Astrocyte of the spinal cord (primary cell): ENCODE results near the gene MXRA7.

Source experiments
- DNase-seq: peaks from one replicate; pipeline ENCODE4 v3.0.0; 2011; ENCODE audit warnings: low read depth, low spot score
- H3K4me3 ChIP-seq: 2 replicates; pipeline ENCODE4 v1.5.1; 2011; ENCODE audit warnings: low read depth, mild to moderate bottlenecking, low read length, moderate library complexity
- in situ Hi-C: cut with HindIII; loops from 2 replicates; pipeline ENCODE4 v1.10.0; 2017; ENCODE audit warnings: low sequenced_read_pairs
- TF ChIP-seq, protein P1 (sequence below): IDR thresholded peaks from 2 replicates; pipeline ENCODE4 v1.5.1; 2012; ENCODE audit warnings: low read depth, mild to moderate bottlenecking, low read length, inconsistent platforms

The MXRA7 gene

DNA sequence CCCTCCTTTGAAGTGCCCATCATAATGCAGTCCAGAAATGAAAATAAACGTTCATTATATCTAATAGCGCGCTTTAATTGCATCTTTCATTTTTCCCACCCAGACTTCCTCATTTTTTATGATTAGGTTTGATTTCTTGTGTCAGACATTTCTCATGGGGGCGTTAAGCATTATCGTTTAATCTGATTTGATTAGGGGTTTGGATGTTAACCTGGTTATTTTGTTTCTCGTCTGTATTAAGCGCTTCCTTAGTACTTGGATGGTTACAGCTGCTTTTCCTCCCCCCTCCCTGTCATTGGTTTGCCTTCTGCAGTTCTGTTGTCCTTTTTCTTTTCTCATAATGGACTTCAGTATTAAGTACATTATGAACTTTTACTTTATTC lies 27.7 kb upstream of the MXRA7 start:
- in situ Hi-C loops: no loop called here
- H3K4me3 ChIP-seq: peak overlapping the region; percentile 92
- TF ChIP-seq, protein P1, sequence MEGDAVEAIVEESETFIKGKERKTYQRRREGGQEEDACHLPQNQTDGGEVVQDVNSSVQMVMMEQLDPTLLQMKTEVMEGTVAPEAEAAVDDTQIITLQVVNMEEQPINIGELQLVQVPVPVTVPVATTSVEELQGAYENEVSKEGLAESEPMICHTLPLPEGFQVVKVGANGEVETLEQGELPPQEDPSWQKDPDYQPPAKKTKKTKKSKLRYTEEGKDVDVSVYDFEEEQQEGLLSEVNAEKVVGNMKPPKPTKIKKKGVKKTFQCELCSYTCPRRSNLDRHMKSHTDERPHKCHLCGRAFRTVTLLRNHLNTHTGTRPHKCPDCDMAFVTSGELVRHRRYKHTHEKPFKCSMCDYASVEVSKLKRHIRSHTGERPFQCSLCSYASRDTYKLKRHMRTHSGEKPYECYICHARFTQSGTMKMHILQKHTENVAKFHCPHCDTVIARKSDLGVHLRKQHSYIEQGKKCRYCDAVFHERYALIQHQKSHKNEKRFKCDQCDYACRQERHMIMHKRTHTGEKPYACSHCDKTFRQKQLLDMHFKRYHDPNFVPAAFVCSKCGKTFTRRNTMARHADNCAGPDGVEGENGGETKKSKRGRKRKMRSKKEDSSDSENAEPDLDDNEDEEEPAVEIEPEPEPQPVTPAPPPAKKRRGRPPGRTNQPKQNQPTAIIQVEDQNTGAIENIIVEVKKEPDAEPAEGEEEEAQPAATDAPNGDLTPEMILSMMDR: no peak
- DNase-seq: no peak

GRCh38 chr17:76737676-76738467 lies 27.1 kb upstream of the MXRA7 start, which contains the start of gene MFSD11:
Gene MFSD11, plus strand, starts transcription at chr17:76738119. Its CDS starts 234 bp downstream, at chr17:76738353.
- TF ChIP-seq, protein P1: no peak
- H3K4me3 ChIP-seq: peak within 1 kb of the TSS; percentile 92
- DNase-seq: peak; percentile 96
- in situ Hi-C loops: no loop called here

- DNase-seq: peak; percentile 99
- peak within 1 kb of the TSS; percentile 92 for H3K4me3 ChIP-seq
- TF ChIP-seq, protein P1: no peak
- in situ Hi-C loops: no loop called here
Measured at GRCh38 chr17:76737082-76737675, 26.4 kb upstream of the MXRA7 start, which contains the start of gene SRSF2. Gene SRSF2, minus strand, starts transcription at chr17:76737331. Its CDS starts 171 bp downstream, at chr17:76737160.

DNA sequence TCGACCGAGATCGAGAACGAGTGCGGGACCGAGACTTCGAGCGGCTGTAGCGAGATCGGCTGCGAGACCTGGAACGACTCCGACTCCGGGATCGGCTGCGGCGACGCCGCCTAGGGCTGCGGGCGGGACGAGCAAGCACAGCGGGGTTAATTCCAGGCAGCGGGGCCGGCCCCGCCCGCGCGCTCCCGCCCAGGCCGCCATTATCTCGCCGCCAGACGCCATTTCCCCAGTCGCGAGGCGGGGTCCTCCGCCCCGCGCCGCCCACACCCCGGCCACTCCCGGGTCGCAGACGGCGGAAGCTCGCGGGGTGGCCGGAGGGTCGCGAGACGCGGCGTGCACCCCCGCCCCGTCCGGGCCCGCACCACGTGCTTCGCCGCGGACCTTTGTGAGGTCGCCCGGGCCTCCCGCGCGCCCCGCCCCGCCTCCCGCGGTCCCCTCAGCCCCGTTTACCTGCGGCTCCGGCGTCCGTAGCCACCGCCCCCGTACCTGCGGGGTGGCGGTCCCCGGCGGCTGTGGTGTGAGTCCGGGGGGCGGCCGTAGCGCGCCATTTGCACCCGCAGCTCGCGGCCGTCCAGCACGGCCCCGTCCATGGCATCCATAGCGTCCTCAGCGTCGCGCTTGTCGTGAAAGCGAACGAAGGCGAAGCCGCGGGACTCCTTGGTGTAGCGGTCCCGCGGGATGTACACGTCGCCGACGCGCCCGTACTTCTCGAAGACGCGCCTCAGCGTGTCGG lies 25.8 kb upstream of the MXRA7 start:
- DNase-seq: peak; percentile 65
- H3K4me3 ChIP-seq: peak overlapping the region; percentile 92
- in situ Hi-C loops: no loop called here
- TF ChIP-seq, protein P1: no peak

GRCh38 chr17:76735586-76736348 lies 25.0 kb upstream of the MXRA7 start:
- no peak for DNase-seq
- H3K4me3 ChIP-seq: peak overlapping the region; percentile 92
- TF ChIP-seq, protein P1: no peak
- in situ Hi-C loops: no loop called here

DNA sequence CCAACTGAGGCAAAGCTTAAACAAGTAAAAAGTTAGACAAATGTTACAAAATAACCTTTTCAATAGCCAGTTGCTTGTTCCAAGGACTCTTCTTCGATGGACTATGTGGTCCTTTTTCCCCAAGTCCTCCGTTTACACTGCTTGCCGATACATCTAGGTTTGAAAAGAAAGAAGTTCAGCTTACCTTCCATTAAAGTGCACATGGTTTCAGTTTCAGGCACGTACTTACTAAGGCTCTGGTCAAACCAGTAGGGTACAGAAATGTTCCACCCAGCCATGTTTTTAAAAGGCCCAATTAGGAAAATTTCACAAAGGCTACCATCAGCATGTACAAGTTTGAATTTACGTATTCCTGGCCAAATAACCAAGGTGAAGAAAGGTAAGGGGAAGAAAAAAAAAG lies 24.2 kb upstream of the MXRA7 start:
- H3K4me3 ChIP-seq: peak overlapping the region; percentile 92
- DNase-seq: peak; percentile 54
- TF ChIP-seq, protein P1: no peak
- in situ Hi-C loops: no loop called here
